Peyer's patch (tissue), 4 donors: ENCODE measurements around the gene ATG2B.

Experiments
- CTCF ChIP-seq, 6 experiments: fragments of 450-650 bp in 4 of 6; fragments of 200-600 bp in 2 of 6; sonication (generic) in 1 of 6; IDR thresholded peaks; one replicate each; pipeline ENCODE4 v1.5.1; 2017 to 2019; ENCODE audit warnings: antibody characterized with exemption in 6 of 6, mild to moderate bottlenecking in 3 of 6, moderate library complexity in 1 of 6
- POLR2A ChIP-seq, 2 donors: fragments of 450-650 bp; IDR thresholded peaks; one replicate each; pipeline ENCODE4 v1.5.1; 2017; ENCODE audit warnings: antibody characterized with exemption in 2 of 2, mild to moderate bottlenecking in 2 of 2, moderate library complexity in 2 of 2

GRCh38 chr14:96286251-96286650 is 76.9 kb downstream of the ATG2B start:
- TF ChIP-seq CTCF (IDR thresholded peaks at IDR 0.05): no peak
- no peak for TF ChIP-seq POLR2A (IDR thresholded peaks at IDR 0.05)
